ENCODE measurements around the gene TBR1. TPM values are rescaled to one million over a fixed set of nuclear protein-coding genes. Genes with fewer than 3 reads are reported as not detected.

Gene TBR1
- total RNA-seq, 1 experiment from 2014 or later, result not detected

DNA sequence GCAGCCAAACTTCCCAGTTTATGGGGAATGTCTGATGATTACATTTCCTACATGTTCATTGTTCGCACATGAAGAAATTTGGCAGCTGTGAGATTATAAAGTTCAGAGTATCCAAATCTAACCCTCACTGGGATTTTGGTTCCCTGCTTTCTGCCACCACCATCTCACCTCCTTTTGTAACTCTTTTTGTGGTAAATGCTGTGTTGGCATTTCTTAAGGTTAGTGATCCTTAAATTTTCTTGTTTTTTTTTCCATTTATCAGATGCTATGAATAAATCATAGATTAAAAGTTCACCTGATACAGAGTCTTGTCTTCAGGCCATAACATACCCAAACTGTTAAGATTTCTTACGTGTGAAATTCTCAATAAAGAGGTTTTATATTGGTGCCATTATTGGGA is 8.5 kb upstream of the TBR1 start:
- DNase-seq, result no peak
- peaks cover 32% of the 10 kb centered on the region for H3K36me3 ChIP-seq
- no peaks in the 10 kb centered on the region for H3K9me3 ChIP-seq
- H3K4me3 ChIP-seq, result no peak overlapping the region
- no peaks in the 10 kb centered on the region for H3K27me3 ChIP-seq

- no peaks in the 10 kb centered on the region for H3K27me3 ChIP-seq
- H3K36me3 ChIP-seq, result peaks cover 28% of the 10 kb centered on the region
- no peak for DNase-seq
- no peaks in the 10 kb centered on the region for H3K9me3 ChIP-seq
- H3K4me3 ChIP-seq, result no peak overlapping the region
Observed at GRCh38 chr2:161409308-161409907, 6.7 kb upstream of the TBR1 start.

DNA sequence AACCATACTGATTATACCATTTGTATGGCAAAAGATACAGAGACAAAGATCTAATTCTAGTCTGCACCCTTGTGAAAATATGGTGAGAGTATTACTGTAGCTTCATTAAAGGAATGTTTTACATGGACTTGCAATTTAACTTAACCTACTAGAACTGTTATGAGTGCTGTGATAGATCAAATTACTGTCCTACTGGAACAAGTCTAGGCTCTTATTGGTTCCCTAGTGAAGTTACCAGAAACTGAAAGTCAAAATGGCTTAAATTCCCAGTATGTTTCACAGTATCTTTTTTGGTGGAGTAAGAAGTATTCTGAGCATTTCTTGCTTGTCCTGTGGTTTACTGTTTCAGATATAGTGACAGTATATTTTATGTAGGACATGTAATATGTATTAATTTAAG is 3.8 kb upstream of the TBR1 start:
- Histone ChIP-seq H3K27me3 (no peaks in the 10 kb centered on the region), H3K36me3 (peaks cover 16% of the 10 kb centered on the region), H3K4me3 (no peak overlapping the region), H3K9me3 (no peaks in the 10 kb centered on the region)
- DNase-seq, result no peak

DNA sequence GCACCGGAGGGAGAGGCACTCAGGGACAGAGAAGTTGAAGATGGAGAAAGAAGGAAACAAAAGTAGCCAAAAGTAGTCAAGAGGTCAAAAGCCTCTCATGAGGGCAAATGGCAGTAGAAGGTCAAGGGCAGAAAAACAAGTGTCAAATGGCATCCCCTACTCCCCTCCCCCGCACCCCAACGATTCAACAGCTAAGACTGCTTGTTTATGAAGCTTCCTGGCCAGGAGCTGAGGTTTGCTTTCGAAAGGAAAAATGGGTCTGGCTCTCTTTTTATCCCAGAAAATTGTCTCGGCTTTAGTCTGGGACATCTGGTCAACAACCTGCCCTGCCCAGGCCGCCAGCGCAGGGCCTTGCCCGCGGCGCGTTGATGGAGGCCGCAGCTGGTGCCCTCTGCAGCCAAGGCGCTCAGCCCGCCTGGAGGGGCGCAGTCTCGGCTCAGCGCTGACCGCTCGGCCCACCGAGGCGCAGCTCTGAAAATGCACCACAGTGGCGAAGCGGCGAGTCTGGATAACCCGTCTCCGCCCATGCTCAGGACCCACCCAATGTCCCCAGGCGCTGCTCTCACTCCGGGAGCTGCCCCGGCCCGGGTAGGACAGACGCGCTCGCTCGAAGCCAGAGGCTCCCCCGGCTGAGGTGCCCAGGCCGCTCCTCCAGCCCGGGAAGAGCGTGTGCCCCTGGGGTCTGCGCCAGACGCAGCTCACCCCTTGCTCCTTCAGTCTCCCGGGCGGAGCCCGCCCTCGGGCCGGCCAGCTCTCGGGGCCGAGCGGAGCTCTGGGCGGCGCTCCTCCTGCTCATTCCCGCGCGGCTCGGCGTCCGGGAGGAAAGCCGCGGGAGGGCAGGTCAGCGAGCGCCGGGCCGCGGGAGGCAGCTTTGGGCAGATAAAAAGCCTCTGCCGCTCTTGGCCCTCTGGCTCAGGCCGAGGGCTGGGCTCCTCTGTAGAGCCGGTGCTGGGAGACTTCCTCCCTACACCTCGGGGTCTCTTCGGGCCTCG is 1.8 kb upstream of the TBR1 start:
- Histone ChIP-seq H3K36me3 (peaks cover 13% of the 10 kb centered on the region), H3K9me3 (no peaks in the 10 kb centered on the region), H3K4me3 (peak overlapping the region; percentile 36), H3K27me3 (no peaks in the 10 kb centered on the region)
- DNase-seq, result peak; percentile 60

DNA sequence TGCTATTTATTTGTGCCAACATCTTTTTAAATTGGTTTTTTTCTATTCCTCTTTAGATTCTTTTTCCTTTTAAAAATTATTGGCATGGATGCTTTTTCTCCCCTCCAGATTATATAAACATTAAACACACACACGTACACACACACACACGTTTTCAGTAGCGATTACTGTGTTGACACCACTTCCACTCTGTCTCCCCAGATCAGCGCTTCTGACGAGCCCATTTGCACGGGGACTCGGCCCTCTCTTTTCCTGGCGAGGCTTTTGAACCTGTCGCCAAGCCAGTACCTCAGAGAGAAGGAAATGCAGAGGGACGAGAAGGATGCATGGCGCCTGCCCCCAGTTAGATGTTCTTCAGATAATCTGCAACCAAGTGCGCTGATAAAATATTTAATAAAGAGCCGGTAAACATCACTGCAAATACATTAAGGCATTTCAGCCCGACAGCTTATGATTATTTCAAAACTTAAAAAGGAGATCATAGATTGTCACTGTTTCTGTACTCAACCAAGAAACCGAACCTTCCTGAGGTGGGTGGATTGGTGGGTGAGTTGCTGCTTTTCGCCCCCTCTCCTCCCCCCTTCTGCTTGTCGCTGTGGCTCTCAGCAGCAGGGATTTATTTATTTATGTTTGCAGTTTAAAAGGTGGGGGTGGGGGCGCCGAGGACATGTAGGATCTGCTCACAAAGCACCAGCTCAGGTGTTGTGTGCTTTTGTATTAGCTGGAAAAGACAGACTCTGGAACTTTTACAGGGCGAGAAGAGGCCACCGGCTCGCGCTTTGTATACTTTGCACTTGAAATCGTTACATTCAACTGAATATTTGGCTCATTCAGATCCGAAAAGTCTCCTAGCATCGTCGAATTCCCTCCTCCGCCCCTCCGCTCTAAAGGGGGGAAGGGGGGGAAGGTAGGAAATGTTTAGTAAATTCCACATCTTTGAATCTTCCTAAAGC is 787 bp upstream of the TBR1 start:
- no peaks in the 10 kb centered on the region for H3K9me3 ChIP-seq
- peaks cover 11% of the 10 kb centered on the region for H3K36me3 ChIP-seq
- no peak for DNase-seq
- H3K4me3 ChIP-seq, result peak overlapping the region; percentile 36
- no peaks in the 10 kb centered on the region for H3K27me3 ChIP-seq

DNA sequence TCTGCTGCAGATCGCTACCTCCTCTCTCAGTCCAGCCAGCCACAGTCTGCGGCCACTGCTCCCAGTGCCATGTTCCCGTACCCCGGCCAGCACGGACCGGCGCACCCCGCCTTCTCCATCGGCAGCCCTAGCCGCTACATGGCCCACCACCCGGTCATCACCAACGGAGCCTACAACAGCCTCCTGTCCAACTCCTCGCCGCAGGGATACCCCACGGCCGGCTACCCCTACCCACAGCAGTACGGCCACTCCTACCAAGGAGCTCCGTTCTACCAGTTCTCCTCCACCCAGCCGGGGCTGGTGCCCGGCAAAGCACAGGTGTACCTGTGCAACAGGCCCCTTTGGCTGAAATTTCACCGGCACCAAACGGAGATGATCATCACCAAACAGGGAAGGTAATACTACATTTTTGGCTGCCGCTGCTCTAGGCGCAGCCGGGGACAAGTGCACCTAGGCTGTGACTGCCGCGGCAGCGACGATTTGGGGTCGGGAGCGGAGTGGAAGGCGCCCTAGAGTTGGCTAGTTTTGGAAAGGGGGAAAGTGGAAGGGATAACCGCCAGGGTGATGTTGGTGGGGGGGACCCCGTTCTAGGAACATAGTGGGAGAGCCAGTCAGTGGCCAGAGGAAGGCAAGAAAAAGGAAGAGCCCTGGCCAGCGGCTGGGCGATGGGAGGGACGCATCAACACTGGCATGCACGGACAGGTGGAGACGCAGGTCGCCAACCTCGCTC is 776 bp downstream of the TBR1 start:
- Histone ChIP-seq H3K27me3 (no peaks in the 10 kb centered on the region), H3K9me3 (no peaks in the 10 kb centered on the region), H3K36me3 (no peaks in the 10 kb centered on the region), H3K4me3 (no peak overlapping the region)
- DNase-seq, result no peak

GRCh38 chr2:161417438-161418274 is 1.6 kb downstream of the TBR1 start:
- H3K36me3 ChIP-seq, result no peaks in the 10 kb centered on the region
- no peak overlapping the region for H3K4me3 ChIP-seq
- no peaks in the 10 kb centered on the region for H3K9me3 ChIP-seq
- no peaks in the 10 kb centered on the region for H3K27me3 ChIP-seq
- DNase-seq, result no peak

- Histone ChIP-seq H3K36me3 (no peaks in the 10 kb centered on the region), H3K4me3 (peak overlapping the region; percentile 35), H3K27me3 (no peaks in the 10 kb centered on the region), H3K9me3 (no peaks in the 10 kb centered on the region)
- no peak for DNase-seq
Observed at GRCh38 chr2:161418275-161418714, 2.2 kb downstream of the TBR1 start.

DNA sequence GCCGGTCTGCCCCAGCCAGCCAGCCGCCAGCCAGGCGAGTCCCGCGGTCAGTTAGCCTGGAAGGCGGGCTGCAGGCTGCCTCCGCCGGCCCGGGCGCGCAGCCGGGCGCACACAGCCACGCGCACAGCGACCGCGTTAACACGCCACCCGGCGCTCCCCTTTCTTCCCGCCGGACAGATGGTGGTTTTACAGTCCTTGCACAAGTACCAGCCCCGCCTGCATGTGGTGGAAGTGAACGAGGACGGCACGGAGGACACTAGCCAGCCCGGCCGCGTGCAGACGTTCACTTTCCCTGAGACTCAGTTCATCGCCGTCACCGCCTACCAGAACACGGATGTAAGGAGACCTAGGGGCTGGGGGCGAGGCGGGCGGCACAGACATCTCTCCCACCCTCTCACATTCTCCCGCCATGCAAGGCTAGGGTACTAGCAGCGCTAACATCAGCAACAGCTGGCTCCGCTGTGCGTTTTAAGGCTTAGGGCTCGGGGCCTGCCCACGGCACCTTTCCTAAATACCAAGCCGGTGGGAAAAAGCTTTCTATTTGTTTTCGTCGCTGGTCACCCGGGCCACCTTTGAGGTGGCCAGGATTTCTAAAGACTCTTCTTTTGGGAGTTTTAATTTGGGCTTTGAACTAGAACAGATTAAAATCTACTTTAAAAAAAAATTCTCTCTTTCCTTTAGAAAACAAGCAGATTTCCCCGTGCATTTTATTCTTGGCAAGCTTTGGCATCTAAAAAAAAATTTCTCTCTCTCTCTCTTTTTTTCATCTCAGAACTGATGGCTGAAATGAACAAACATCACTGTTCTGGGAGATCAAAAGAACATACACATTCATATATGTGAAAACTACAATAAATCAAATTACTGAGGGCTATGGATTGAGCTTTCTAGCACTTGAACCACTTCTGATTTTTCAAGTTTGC is 2.9 kb downstream of the TBR1 start:
- no peaks in the 10 kb centered on the region for H3K36me3 ChIP-seq
- no peaks in the 10 kb centered on the region for H3K9me3 ChIP-seq
- DNase-seq, result peak; percentile 75
- no peaks in the 10 kb centered on the region for H3K27me3 ChIP-seq
- H3K4me3 ChIP-seq, result peak overlapping the region; percentile 35

DNA sequence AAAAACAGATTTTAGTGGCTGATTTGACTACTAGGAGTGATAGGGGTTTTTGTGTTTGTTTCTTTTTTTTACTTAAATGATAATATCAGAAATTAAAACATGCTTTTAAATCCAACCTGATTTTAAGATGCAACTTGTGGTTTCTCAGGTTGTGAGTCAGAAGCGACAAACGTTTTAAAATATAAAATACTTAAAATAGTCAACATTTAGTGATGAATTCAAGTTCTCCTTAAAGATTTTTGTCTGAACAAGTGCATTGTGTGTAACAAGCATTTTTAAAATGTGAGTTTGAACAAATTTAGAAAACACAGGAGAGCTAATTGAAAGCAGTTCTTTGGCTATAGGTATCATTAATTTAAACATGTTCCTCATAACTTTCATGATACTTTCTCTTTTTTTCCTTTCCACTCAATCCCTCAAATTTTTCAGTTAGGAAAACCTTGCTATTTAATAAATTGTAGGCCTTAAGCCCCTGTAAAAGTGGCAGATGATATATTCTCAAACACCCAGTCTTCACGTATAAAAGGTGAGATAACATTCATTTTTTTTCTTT is 3.6 kb downstream of the TBR1 start:
- no peak for DNase-seq
- H3K9me3 ChIP-seq, result no peaks in the 10 kb centered on the region

GRCh38 chr2:161420406-161421074 is 4.4 kb downstream of the TBR1 start:
- no peak for DNase-seq
- Histone ChIP-seq H3K9me3 (no peaks in the 10 kb centered on the region), H3K36me3 (no peaks in the 10 kb centered on the region), H3K4me3 (no peak overlapping the region), H3K27me3 (no peaks in the 10 kb centered on the region)

More for the DNA sequence above, 3.6 kb downstream of the TBR1 start:
- no peak overlapping the region for H3K4me3 ChIP-seq
- H3K36me3 ChIP-seq, result no peaks in the 10 kb centered on the region
- no peaks in the 10 kb centered on the region for H3K27me3 ChIP-seq

DNA sequence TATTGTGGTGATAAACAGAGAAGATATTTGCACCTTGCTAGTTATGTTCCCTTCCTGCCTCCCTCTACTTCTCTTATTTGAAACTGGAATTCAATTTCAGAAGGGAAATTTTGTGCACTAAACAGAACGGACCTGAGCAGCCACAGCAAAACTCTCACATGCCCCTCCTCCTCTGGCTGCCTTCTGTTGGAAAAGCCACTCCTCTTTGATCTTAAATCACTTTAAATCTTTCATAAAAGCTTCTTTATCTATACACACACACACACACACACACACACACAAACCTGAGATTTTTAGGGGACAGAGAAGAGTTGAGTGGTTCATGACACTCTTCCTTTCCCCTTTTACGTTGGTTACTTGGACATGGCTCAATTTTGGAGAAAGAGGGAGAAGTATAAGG is 5.6 kb downstream of the TBR1 start:
- H3K27me3 ChIP-seq, result no peaks in the 10 kb centered on the region
- H3K4me3 ChIP-seq, result no peak overlapping the region
- no peak for DNase-seq
- no peaks in the 10 kb centered on the region for H3K36me3 ChIP-seq
- H3K9me3 ChIP-seq, result no peaks in the 10 kb centered on the region

DNA sequence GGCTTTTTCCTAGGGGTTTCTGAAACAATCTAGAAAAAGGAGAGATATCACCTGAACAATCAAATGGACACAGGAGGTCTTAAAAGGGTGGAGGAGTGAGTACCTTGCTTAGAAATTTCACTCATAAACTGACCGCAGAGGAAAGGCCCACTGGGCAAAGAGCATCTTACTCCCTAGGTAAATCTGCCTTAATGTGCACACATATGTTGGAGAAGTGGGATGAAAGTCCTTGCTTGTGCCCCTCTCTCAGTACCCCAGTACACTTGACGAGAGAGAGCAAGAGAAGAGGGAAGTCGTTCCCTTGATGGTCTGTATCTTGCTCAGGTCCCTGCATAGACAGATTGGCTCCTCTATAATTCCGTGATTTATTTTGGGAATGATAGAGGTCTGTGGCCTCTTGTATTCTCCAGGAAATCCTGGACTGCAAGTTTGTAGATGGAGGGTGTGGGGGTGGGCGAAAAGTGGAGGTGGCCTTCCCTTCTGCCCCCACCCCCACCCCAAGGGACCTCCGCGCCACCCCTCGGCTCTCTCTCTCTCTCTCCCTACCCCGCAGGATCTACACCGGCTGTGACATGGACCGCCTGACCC is 6.8 kb downstream of the TBR1 start:
- no peak for DNase-seq
- H3K9me3 ChIP-seq, result no peaks in the 10 kb centered on the region
- H3K4me3 ChIP-seq, result no peak overlapping the region
- no peaks in the 10 kb centered on the region for H3K36me3 ChIP-seq
- H3K27me3 ChIP-seq, result no peaks in the 10 kb centered on the region

All from MG63 (cell line).